H1 (cell line): ENCODE data around the gene STEAP4. TPM values are rescaled to one million over a fixed set of nuclear protein-coding genes. Genes with fewer than 3 reads are reported as not detected.

Experiments
- EGR1 ChIP-seq: IDR thresholded peaks from 2 replicates; pipeline ENCODE4 v1.6.1; 2011; ENCODE audit warnings: low read depth, low read length, borderline replicate concordance
- MAX ChIP-seq: IDR thresholded peaks from 2 replicates; pipeline ENCODE4 v1.6.1; 2012; ENCODE audit warnings: inconsistent platforms
- polyA plus RNA-seq, 7 experiments: library from polyadenylated mRNA; depleted of rRNA in 3 of 7; stranded (reverse) in 5 of 7; unstranded in 2 of 7; fragments of >200 nt in 5 of 7; fragments of 200-250 nt in 2 of 7; gene quantifications; 1 replicate in 5 of 7; 2 replicates in 1 of 7; 4 replicates in 1 of 7; pipeline versions ENCODE4 v1.2.1 to v1.2.3, GENCODE V29; 2011 to 2013; ENCODE audit warnings: missing spikeins in 2 of 7, mixed read lengths in 2 of 7
- total RNA-seq: library from RNA; stranded (reverse); fragmentation: NEBNext Ultra II Directional; extraction: Animal tissue kit (Norgen Biotek cat#: 25700); gene quantifications from 2 replicates; pipeline ENCODE4 v1.2.1, GENCODE V29; 2021

The STEAP4 gene
- total and polyA plus RNA-seq, 2 of the 8 experiments (the other 6 are each of a cell fraction or from before 2014, with no cell fraction given): under 0.01 TPM; not detected in 1

- TF ChIP-seq EGR1: no peak
- TF ChIP-seq MAX: no peak
These were observed 1.6 kb downstream of the STEAP4 start (continued) for GRCh38 chr7:88305044-88305443.
